Fibroblast of the aortic adventitia (primary cell): ENCODE results near the gene CAPZB. TPM values are rescaled to one million over a fixed set of nuclear protein-coding genes. Genes with fewer than 3 reads are reported as not detected.

Source experiments
- DNase-seq: peaks from one replicate; pipeline ENCODE4 v3.0.0-alpha.2; 2010; ENCODE audit warnings: low read depth
- H3K4me3 ChIP-seq: 2 replicates; pipeline ENCODE4 v1.5.1; 2011; ENCODE audit warnings: low read depth, mild to moderate bottlenecking, control low read depth, low read length, moderate library complexity
- CTCF ChIP-seq: IDR thresholded peaks from 2 replicates; pipeline ENCODE4 v1.5.1; 2011; ENCODE audit warnings: mild to moderate bottlenecking, low read length, control low read depth, inconsistent platforms; ENCODE audit not compliant: insufficient read depth
- small RNA-seq: library from RNA; depleted of rRNA; stranded (forward); fragments of <200 nt; gene quantifications from one replicate; pipeline ENCODE3, GENCODE V24; 2012
- total RNA-seq: library from RNA; depleted of rRNA; stranded (reverse); fragments of >200 nt; gene quantifications from 2 replicates; pipeline ENCODE4 v1.2.3, GENCODE V29; 2012; ENCODE audit warnings: low replicate concordance

CAPZB gene
- total RNA-seq, 1 donor, result 232 TPM

- no peak overlapping the region for H3K4me3 ChIP-seq
- no peak for DNase-seq
- TF ChIP-seq CTCF, result no peak
Observed at GRCh38 chr1:19294638-19295037, 190.7 kb downstream of the CAPZB start.

GRCh38 chr1:19289244-19289643, 196.1 kb downstream of the CAPZB start:
- no peak overlapping the region for H3K4me3 ChIP-seq
- no peak for TF ChIP-seq CTCF
- DNase-seq, result no peak

Small RNA genes lying within 50 kb of the gene (small RNA-seq; reads per million reads assigned to genes)
- gene RN7SL277P (0.32 reads per million), gene RNU4-28P (not detected), gene RNU6-1099P (not detected)

Other genes starting within 250 kb of the CAPZB start
- gene EMC1, start 234.0 kb downstream of the CAPZB start, total RNA-seq, result 46.2 and 48.0 TPM in 2 replicates
- 9.0 and 22.7 TPM in 2 replicates for gene MRTO4, start 233.7 kb downstream of the CAPZB start, total RNA-seq
- 0.36 TPM in 1 of 2 replicates, not detected in the other for gene AKR7A3, start 196.8 kb downstream of the CAPZB start, total RNA-seq
- 38.1 and 68.4 TPM in 2 replicates for gene AKR7A2, start 173.4 kb downstream of the CAPZB start, total RNA-seq
- 14.8 and 16.9 TPM in 2 replicates for gene SLC66A1, start 173.2 kb downstream of the CAPZB start, total RNA-seq
- gene NBL1, start 158.8 kb upstream of the CAPZB start, total RNA-seq, result 105 and 178 TPM in 2 replicates
- 0.09 TPM in 1 of 2 replicates, not detected in the other for gene HTR6, start 179.3 kb upstream of the CAPZB start, total RNA-seq